Subcutaneous abdominal adipose tissue (tissue), 5 donors: Measurements from ENCODE around the gene LRRN2.

Source experiments
- H3K27ac ChIP-seq: one replicate; pipeline ENCODE4 v1.7.0; 2013; ENCODE audit warnings: low read depth, mild to moderate bottlenecking, inconsistent platforms, low read length, moderate library complexity
- H3K27me3 ChIP-seq, 5 donors: one replicate each; pipeline ENCODE4 v1.7.0; 2013; ENCODE audit warnings: low read length in 5 of 5, inconsistent platforms in 1 of 5; ENCODE audit not compliant: control insufficient read depth in 5 of 5, insufficient read depth in 4 of 5
- H3K36me3 ChIP-seq, 5 donors: one replicate each; pipeline ENCODE4 v1.7.0; 2013; ENCODE audit warnings: low read length in 5 of 5; ENCODE audit not compliant: control insufficient read depth in 5 of 5, insufficient read depth in 5 of 5
- H3K4me1 ChIP-seq, 5 donors: one replicate each; pipeline ENCODE4 v1.7.0; 2013; ENCODE audit warnings: low read length in 5 of 5, mild to moderate bottlenecking in 3 of 5, moderate library complexity in 1 of 5; ENCODE audit not compliant: control insufficient read depth in 5 of 5, insufficient read depth in 5 of 5
- H3K4me3 ChIP-seq, 5 donors: one replicate each; pipeline ENCODE4 v1.7.0; 2013; ENCODE audit warnings: low read length in 5 of 5, low read depth in 1 of 5
- H3K9ac ChIP-seq, 5 donors: one replicate each; pipeline ENCODE4 v1.7.0; 2013; ENCODE audit warnings: low read length in 5 of 5, mild to moderate bottlenecking in 4 of 5, moderate library complexity in 3 of 5
- H3K9me3 ChIP-seq, 5 donors: one replicate each; pipeline ENCODE4 v1.7.0; 2013; ENCODE audit warnings: low read length in 5 of 5; ENCODE audit not compliant: control insufficient read depth in 5 of 5
- donor health status: healthy.
- donor health status: healthy.
- donor health status: healthy.
- donor health status: healthy.
- donor health status: healthy.

The LRRN2 gene

DNA sequence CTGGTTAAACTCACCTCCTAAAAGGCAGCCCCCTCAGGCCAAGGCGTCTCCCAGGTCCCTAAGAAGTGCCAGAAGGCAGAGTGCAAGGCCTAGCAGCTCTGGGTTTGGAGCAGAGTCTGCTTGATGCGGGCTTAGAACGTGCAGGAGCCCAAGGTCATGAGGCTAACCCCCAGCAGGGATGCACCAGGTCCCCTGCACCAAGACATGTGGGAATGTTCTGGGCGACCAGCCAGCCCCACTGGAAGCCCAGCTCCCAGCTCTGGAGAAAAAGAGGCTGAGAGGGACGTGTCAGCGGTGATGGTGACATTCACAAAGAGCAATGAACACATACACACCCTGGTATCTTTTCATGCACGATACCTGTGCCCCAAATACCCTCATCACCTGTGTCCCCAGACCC lies 5.1 kb downstream of the LRRN2 start:
- Histone ChIP-seq H3K4me3 (no peak overlapping the region), H3K9me3 (no peaks in the 10 kb centered on the region), H3K27me3 (peaks cover under 1 to 18% (median 10%) of the 10 kb centered on the region in 5 donors), H3K27ac (no peak overlapping the region), H3K9ac (no peak overlapping the region), H3K4me1 (peaks cover 0 to 22% (median 12%) of the 10 kb centered on the region in 5 donors), H3K36me3 (no peaks in the 10 kb centered on the region)

GRCh38 chr1:204680051-204680450 lies 5.5 kb downstream of the LRRN2 start:
- Histone ChIP-seq H3K27ac (no peak overlapping the region), H3K9ac (no peak overlapping the region), H3K27me3 (peaks cover 0 to 16% (median 10%) of the 10 kb centered on the region in 5 donors), H3K36me3 (no peaks in the 10 kb centered on the region), H3K4me3 (no peak overlapping the region), H3K4me1 (peaks cover 0 to 18% (median 8%) of the 10 kb centered on the region in 5 donors), H3K9me3 (no peaks in the 10 kb centered on the region)

DNA sequence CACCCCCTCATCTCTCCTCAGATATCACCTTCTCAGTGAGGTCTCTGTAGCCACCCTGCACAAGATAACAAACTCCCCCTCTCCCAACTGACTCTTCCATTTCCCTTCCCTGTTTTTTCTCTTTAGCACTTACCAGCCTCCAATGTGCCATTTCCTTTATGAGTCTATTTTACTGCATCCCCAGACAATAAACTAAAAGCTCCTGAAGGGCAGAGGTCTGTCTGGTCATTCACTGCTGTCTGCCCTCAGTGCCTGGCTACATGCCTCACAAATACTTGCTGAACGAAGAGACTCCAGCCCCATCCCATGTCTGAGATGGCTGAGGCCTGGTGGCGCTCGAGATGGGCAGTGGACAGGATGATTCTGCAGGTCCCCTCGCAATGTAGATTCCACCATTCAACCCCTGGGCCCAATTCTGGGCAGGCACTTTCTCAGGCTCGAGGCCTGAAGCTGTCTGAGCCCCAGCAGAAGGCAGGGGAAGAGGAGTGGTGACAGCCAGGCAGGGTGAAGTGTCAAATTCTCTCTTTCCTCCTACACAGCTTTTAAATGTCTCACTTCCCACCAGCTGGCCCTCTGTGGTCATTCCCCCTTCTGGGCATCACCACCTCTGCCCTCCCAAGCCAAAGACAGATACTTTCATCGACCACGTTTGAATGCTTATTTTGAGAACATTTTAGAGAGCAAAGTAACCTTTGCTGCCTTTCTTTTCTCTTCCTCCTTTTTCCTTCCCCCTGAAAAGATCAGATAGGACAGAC lies 6.6 kb downstream of the LRRN2 start:
- Histone ChIP-seq H3K9me3 (no peaks in the 10 kb centered on the region), H3K9ac (no peak overlapping the region), H3K27me3 (peaks cover 0 to 15% (median 3%) of the 10 kb centered on the region in 5 donors), H3K36me3 (no peaks in the 10 kb centered on the region), H3K27ac (no peak overlapping the region), H3K4me1 (peaks cover 0 to 8% (median 0%) of the 10 kb centered on the region in 5 donors), H3K4me3 (no peak overlapping the region)

GRCh38 chr1:204677864-204678263 lies 7.7 kb downstream of the LRRN2 start:
- Histone ChIP-seq H3K4me1 (no peaks in the 10 kb centered on the region), H3K27me3 (peaks cover 0 to 15% (median 3%) of the 10 kb centered on the region in 5 donors), H3K9ac (no peak overlapping the region), H3K27ac (no peak overlapping the region), H3K9me3 (no peaks in the 10 kb centered on the region), H3K4me3 (no peak overlapping the region), H3K36me3 (no peaks in the 10 kb centered on the region)

- Histone ChIP-seq H3K27me3 (peaks cover 0 to 15% (median 3%) of the 10 kb centered on the region in 5 donors), H3K4me3 (no peak overlapping the region), H3K9ac (no peak overlapping the region), H3K9me3 (no peaks in the 10 kb centered on the region), H3K36me3 (no peaks in the 10 kb centered on the region), H3K27ac (no peak overlapping the region), H3K4me1 (peaks cover 0 to under 1% (median 0%) of the 10 kb centered on the region in 5 donors)
Observed at GRCh38 chr1:204676043-204676442, 9.5 kb downstream of the LRRN2 start.

DNA sequence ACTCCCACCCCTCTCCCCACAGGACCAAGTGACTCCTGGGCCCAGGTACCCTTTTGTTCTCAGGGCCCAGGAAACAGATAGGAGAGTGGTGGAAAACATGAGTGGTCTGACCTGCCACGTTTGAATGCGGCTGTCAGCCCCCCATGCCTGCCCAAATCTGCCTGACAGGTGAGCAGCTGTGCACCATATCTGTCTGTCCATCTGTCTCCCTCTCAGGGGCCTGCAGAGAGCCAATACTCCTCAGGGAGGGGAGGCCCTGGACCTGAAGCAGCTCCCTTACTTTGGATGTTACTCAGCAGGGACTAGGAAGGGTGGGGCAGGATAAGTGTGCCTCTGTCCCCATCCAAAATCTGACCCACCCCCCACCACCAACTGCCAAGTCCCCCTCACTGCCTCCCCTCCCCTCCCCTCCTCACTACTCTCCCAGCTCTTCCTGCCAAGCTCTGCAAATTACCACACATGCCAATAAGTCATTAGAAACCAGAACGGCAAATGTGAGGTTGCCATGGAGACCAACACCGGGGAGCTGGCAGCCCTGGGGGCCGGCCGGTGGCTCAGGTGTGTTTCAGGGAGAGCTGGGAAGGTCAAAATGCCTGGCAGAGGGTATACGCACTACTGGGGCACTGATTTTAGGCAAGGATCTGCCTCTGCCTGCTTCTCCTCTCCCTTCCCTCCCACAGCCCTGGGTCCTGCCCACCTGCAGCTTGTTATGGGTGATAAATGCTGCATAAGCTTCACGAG lies 11.5 kb downstream of the LRRN2 start:
- H3K4me1 ChIP-seq = peaks cover 0 to 8% (median 5%) of the 10 kb centered on the region in 5 donors
- no peak overlapping the region for H3K27ac ChIP-seq
- H3K36me3 ChIP-seq = no peaks in the 10 kb centered on the region
- H3K9me3 ChIP-seq = no peaks in the 10 kb centered on the region
- no peak overlapping the region for H3K4me3 ChIP-seq
- H3K9ac ChIP-seq = no peak overlapping the region
- H3K27me3 ChIP-seq = peaks cover 0 to 15% (median 3%) of the 10 kb centered on the region in 5 donors

- H3K9ac ChIP-seq = no peak overlapping the region
- H3K9me3 ChIP-seq = no peaks in the 10 kb centered on the region
- H3K36me3 ChIP-seq = no peaks in the 10 kb centered on the region
- peaks cover 0 to 11% (median 3%) of the 10 kb centered on the region in 5 donors for H3K27me3 ChIP-seq
- no peak overlapping the region for H3K4me3 ChIP-seq
- H3K27ac ChIP-seq = no peak overlapping the region
- H3K4me1 ChIP-seq = peaks cover 0 to 8% (median 5%) of the 10 kb centered on the region in 5 donors
Observed at GRCh38 chr1:204673209-204673608, 12.3 kb downstream of the LRRN2 start.

DNA sequence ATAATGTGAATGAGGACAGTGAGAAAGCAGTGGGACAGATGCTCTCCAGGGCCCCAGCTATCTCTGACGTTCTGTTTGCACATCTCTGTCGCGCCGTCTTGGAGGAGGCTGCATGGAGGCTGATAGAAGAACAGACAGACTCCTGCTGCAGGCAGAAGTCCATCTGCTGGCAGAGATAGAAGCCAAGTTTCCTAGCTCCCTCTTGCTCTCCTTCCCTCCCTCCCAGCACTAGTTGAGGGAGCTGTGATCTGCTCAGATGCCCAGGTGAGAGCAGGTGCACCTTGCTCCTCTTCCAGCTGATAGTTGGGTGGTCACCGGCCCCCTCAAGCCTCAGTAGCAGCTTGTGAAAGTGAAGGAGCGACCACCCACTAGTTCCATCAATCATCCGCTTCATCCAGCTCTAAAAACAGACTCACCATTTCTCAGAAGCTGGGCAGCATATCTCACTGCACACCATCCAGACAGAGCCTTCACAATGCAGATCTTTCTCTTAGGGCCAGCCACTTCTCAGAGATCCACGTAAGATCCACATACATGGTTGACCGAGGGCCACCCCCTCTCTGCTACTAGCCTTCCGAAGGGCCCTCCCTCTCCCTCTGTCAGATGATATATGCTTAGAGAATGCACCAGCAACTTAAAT lies 12.9 kb downstream of the LRRN2 start:
- Histone ChIP-seq H3K4me1 (peaks cover 0 to 8% (median 5%) of the 10 kb centered on the region in 5 donors), H3K27me3 (peaks cover 0 to 6% (median under 1%) of the 10 kb centered on the region in 5 donors), H3K9ac (no peak overlapping the region), H3K36me3 (no peaks in the 10 kb centered on the region), H3K9me3 (no peaks in the 10 kb centered on the region), H3K4me3 (no peak overlapping the region), H3K27ac (no peak overlapping the region)

DNA sequence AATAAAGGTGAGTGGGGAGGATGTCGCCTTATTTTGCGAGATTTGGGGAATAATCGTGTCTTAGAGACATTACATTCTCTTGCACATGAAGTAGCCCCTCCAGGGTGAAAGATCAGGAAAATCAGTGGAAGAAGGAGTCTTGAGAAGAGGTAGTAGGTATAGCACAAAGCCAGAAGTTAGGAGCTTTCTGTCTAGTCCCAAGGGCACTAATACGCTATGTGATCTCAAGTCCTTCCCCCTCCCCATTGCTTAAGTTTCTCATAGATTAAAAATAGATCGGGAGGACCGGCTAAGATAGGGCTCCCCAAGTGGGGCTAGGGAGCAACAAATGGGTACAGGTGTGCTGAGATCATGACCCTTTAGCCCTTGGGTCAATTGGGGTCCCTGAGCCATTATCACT lies 13.5 kb downstream of the LRRN2 start:
- H3K27me3 ChIP-seq = peaks cover 0 to 5% (median 0%) of the 10 kb centered on the region in 5 donors
- no peaks in the 10 kb centered on the region for H3K36me3 ChIP-seq
- no peak overlapping the region for H3K9ac ChIP-seq
- H3K9me3 ChIP-seq = no peaks in the 10 kb centered on the region
- peaks cover 0 to 8% (median 5%) of the 10 kb centered on the region in 5 donors for H3K4me1 ChIP-seq
- no peak overlapping the region for H3K4me3 ChIP-seq
- no peak overlapping the region for H3K27ac ChIP-seq
